Uterus (tissue), 4 donors: ENCODE results near the gene FOXN1. TPM values are rescaled to one million over a fixed set of nuclear protein-coding genes. Genes with fewer than 3 reads are reported as not detected.
A peak's percentile ranks its signal among the peaks of the same experiment; 100 is the strongest.

Experiments
- DNase-seq, 2 donors: peaks; one replicate each; pipeline ENCODE4 v3.0.0-alpha.2; 2019 to 2020
- H3K27ac ChIP-seq, 2 donors: fragments of 200-600 bp; sonication (generic); 1 replicate in 1 of 2; 2 replicates in 1 of 2; pipeline ENCODE4 v1.5.1; 2016 to 2018
- H3K27me3 ChIP-seq, 2 donors: fragments of 200-600 bp; sonication (generic); one replicate each; pipeline ENCODE4 v1.5.1; 2018 to 2019; ENCODE audit warnings: control low read depth in 1 of 2
- H3K36me3 ChIP-seq, 2 donors: fragments of 200-600 bp; sonication (generic); one replicate each; pipeline ENCODE4 v1.5.1; 2019; ENCODE audit warnings: control low read depth in 1 of 2
- H3K4me1 ChIP-seq, 2 donors: fragments of 200-600 bp; sonication (generic); one replicate each; pipeline ENCODE4 v1.5.1; 2018 to 2019; ENCODE audit warnings: control low read depth in 1 of 2
- H3K4me3 ChIP-seq, 2 donors: fragments of 200-600 bp; sonication (generic); 1 replicate in 1 of 2; 2 replicates in 1 of 2; pipeline ENCODE4 v1.5.1; 2018 to 2019; ENCODE audit warnings: mild to moderate bottlenecking in 1 of 2
- H3K9me3 ChIP-seq, 2 donors: fragments of 200-600 bp; sonication (generic); one replicate each; pipeline ENCODE4 v1.5.1; 2019; ENCODE audit warnings: control low read depth in 1 of 2
- POLR2A ChIP-seq, 2 donors: fragments of 450-650 bp; IDR thresholded peaks; one replicate each; pipeline ENCODE4 v1.6.1; 2016; ENCODE audit warnings: antibody characterized with exemption in 2 of 2, mild to moderate bottlenecking in 1 of 2, moderate library complexity in 1 of 2
- intact Hi-C: fragments of 100-400 bp; cut with DNase I; formaldehyde crosslinking; loops from one replicate; pipeline ENCODE4 v1.15.1; 2023; ENCODE audit warnings: low total_unique reads
- total RNA-seq, 4 donors: library from RNA; depleted of rRNA in 3 of 4; stranded (reverse); fragments of >200 nt in 3 of 4; gene quantifications; one replicate each; pipeline versions ENCODE4 v1.1.0 to v1.2.4, GENCODE V29; 2014 to 2023
- TF ChIP-seq, protein P1 (sequence below), 4 experiments: fragments of 200-600 bp in 2 of 4; fragments of 450-650 bp in 2 of 4; sonication (generic) in 2 of 4; IDR thresholded peaks; one replicate each; pipeline ENCODE4 v1.5.1; 2016 to 2019; ENCODE audit warnings: antibody characterized with exemption in 4 of 4, mild to moderate bottlenecking in 2 of 4, moderate library complexity in 1 of 4
- donor health status: DM: yes; HTN: yes; CAD: no.

The FOXN1 gene
- total RNA-seq, 4 donors from 2014 or later: not detected

DNA sequence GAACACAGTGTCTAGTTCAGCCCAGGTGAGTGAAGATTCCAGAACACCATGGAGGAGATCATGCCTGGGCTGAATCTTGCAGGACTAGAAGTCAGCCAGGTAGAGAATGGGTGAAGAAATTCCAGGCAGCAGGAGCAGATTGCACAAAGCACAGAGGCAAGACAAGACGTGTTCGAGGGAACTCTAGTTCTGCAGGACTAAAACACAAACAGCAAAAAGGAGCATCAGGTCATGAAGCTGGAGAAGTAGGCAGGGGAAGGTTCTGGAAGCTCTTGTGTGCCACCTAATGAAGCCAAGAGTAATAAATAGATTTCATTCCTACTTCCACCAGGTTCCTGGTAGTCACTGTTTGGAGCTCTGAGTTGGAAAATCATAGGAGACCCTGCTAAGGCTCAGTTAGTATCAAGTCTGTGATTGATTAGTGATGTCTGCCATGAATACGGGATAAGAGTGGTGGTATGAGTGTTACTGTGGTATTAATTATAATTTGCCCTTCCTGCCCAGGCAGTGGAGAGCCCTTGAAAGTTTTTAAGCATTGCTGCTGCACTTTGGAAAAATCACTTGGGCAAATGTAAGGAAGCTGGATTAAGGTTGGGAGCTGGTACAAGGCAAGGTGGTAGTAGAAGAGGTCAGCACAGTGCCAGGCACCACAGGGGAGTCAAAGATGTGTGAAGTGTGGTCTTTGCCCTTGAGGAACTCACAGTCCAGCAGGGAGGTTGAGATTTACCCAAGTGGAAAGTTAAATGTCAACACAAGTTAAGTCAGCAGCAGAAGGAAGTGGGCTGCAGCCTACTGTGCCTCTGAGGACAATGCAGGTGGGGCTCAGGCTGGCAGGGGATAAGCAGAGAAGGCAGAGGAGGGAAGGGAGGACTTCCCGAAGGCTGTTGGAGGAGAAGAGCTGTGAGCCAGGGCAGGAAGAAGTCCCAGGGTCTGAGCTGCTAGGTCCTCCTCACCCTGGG lies 13.5 kb upstream of the FOXN1 start:
- H3K9me3 ChIP-seq: no peaks in the 10 kb centered on the region
- H3K4me1 ChIP-seq: no peaks in the 10 kb centered on the region
- intact Hi-C loops: no loop called here
- no peaks in the 10 kb centered on the region for H3K27me3 ChIP-seq
- TF ChIP-seq, protein P1, sequence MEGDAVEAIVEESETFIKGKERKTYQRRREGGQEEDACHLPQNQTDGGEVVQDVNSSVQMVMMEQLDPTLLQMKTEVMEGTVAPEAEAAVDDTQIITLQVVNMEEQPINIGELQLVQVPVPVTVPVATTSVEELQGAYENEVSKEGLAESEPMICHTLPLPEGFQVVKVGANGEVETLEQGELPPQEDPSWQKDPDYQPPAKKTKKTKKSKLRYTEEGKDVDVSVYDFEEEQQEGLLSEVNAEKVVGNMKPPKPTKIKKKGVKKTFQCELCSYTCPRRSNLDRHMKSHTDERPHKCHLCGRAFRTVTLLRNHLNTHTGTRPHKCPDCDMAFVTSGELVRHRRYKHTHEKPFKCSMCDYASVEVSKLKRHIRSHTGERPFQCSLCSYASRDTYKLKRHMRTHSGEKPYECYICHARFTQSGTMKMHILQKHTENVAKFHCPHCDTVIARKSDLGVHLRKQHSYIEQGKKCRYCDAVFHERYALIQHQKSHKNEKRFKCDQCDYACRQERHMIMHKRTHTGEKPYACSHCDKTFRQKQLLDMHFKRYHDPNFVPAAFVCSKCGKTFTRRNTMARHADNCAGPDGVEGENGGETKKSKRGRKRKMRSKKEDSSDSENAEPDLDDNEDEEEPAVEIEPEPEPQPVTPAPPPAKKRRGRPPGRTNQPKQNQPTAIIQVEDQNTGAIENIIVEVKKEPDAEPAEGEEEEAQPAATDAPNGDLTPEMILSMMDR (IDR thresholded peaks at IDR 0.05): no peak
- no peak for TF ChIP-seq POLR2A (IDR thresholded peaks at IDR 0.05)
- H3K36me3 ChIP-seq: no peaks in the 10 kb centered on the region
- no peak overlapping the region for H3K4me3 ChIP-seq
- no peak overlapping the region for H3K27ac ChIP-seq
- DNase-seq: no peak

DNA sequence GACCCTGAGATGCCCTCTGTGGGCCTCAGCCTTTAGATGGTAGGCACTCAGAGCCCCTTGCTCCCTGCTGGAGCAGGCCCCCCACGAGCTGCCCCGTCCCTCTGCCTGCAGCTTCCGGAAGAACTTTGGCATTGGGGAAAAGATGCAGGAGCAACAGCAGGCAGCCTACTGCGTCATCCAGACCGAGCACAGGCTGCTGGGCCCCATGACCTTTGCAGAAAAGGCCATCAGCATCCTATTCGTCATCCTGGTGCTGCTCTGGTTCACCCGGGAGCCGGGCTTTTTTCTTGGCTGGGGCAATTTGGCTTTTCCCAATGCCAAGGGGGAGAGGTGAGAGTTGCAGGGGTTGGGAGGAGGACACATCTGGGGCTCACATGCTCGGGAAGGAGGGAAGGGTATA lies 12.7 kb upstream of the FOXN1 start:
- intact Hi-C loops: no loop called here
- Histone ChIP-seq H3K36me3 (no peaks in the 10 kb centered on the region), H3K27me3 (no peaks in the 10 kb centered on the region)

DNA sequence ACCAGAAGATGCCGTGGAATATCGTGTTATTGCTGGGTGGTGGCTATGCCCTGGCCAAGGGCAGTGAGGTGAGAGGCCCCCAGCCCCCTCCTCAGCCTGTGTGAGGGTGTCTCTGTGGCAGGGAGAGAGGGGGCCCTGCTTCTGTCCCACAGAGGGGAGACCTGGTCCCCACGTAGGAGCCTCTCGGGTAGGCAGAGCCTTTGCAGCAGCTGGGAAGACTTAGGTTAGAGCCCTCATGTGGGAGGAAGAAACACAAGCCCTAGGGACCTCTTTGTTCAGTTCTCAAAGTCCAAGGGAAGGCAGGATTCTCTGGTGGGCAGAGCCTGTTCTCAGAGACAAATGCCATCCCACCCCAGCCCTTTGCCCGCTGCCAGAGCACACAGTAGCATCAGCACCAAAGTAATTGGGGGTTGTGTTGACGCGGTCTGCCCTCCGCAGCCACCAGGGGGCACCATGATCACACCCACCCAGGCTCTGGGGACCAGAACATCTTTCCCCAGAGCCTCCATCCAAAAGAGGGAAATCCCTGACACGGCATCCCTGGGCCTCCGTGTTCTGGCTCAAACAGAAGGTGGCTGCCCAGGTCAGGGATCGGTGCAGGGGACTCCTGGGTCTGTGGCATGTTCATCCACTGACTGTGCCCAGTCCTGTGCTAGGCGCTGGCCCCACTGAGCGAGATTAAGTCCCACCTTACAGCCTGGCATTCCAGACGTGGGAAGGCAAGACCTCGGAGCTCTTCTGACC lies 11.5 kb upstream of the FOXN1 start:
- Histone ChIP-seq H3K27me3 (no peaks in the 10 kb centered on the region), H3K4me3 (no peak overlapping the region), H3K9me3 (no peaks in the 10 kb centered on the region), H3K4me1 (no peaks in the 10 kb centered on the region), H3K27ac (no peak overlapping the region), H3K36me3 (no peaks in the 10 kb centered on the region)
- intact Hi-C loops: no loop called here
- TF ChIP-seq, protein P1 (IDR thresholded peaks at IDR 0.05): peak; percentile 60 to 76 (median 70)
- no peak for TF ChIP-seq POLR2A (IDR thresholded peaks at IDR 0.05)
- peak; percentile 51 to 68 for DNase-seq

More for the DNA sequence above, 12.7 kb upstream of the FOXN1 start:
- H3K9me3 ChIP-seq: no peaks in the 10 kb centered on the region
- no peak overlapping the region for H3K4me3 ChIP-seq
- H3K4me1 ChIP-seq: no peaks in the 10 kb centered on the region
- TF ChIP-seq, protein P1 (IDR thresholded peaks at IDR 0.05): no peak
- TF ChIP-seq POLR2A (IDR thresholded peaks at IDR 0.05): no peak
- no peak overlapping the region for H3K27ac ChIP-seq
- no peak for DNase-seq

DNA sequence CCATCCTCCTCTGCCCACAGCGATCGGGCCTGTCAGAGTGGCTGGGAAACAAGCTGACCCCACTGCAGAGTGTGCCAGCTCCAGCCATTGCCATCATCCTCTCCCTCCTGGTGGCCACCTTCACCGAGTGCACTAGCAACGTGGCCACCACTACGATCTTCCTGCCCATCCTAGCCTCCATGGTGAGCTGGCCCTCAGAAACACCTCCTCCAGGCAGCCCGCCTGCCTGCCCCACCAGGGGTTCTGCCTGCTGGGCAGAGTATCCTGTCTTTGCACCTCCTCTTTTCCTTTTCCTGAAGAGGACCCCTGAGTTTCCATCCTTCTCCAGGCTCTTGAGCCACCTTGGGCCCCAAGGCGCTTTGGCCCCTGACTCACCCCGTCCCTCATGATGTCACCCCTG lies 10.5 kb upstream of the FOXN1 start:
- H3K4me3 ChIP-seq: no peak overlapping the region

More for the DNA sequence above, 10.5 kb upstream of the FOXN1 start:
- H3K9me3 ChIP-seq: no peaks in the 10 kb centered on the region
- DNase-seq: no peak
- H3K27me3 ChIP-seq: no peaks in the 10 kb centered on the region
- H3K4me1 ChIP-seq: no peaks in the 10 kb centered on the region
- H3K36me3 ChIP-seq: no peaks in the 10 kb centered on the region
- no peak overlapping the region for H3K27ac ChIP-seq
- TF ChIP-seq, protein P1 (IDR thresholded peaks at IDR 0.05): no peak
- no peak for TF ChIP-seq POLR2A (IDR thresholded peaks at IDR 0.05)
- intact Hi-C loops: no loop called here
